Testis (tissue), 3 donors: ENCODE data around the gene SERAC1. TPM values are rescaled to one million over a fixed set of nuclear protein-coding genes. Genes with fewer than 3 reads are reported as not detected.

Experiments used
- DNase-seq: peaks from one replicate; pipeline ENCODE4 v3.0.0-alpha.2; 2019
- H3K27ac ChIP-seq, 2 donors: fragments of 200-600 bp; sonication (generic); one replicate each; pipeline ENCODE4 v1.5.1; 2019
- H3K27me3 ChIP-seq: fragments of 200-600 bp; sonication (generic); one replicate; pipeline ENCODE4 v1.5.1; 2019
- H3K36me3 ChIP-seq: fragments of 200-600 bp; sonication (generic); one replicate; pipeline ENCODE4 v1.5.1; 2017; ENCODE audit warnings: low read depth; ENCODE audit errors: missing control alignments
- H3K4me1 ChIP-seq: fragments of 200-600 bp; sonication (generic); one replicate; pipeline ENCODE4 v1.5.1; 2019
- H3K4me3 ChIP-seq, 2 donors: fragments of 200-600 bp; sonication (generic); one replicate each; pipeline ENCODE4 v1.5.1; 2017 to 2019
- H3K9me3 ChIP-seq: fragments of 200-600 bp; sonication (generic); one replicate; pipeline ENCODE4 v1.5.1; 2017
- CTCF ChIP-seq, 3 experiments: fragments of 450-650 bp in 2 of 3; fragments of 200-600 bp in 1 of 3; sonication (generic) in 1 of 3; IDR thresholded peaks; one replicate each; pipeline ENCODE4 v1.5.1; 2016 to 2019; ENCODE audit warnings: antibody characterized with exemption in 3 of 3, mild to moderate bottlenecking in 2 of 3, moderate library complexity in 1 of 3
- POLR2A ChIP-seq: fragments of 450-650 bp; IDR thresholded peaks from one replicate; pipeline ENCODE4 v1.6.1; 2017; ENCODE audit warnings: antibody characterized with exemption, mild to moderate bottlenecking, moderate library complexity
- WGBS, 2 donors: methylation state at CpG; one replicate each; pipeline ENCODE4 v1.1.5; 2018; 5-methylcytosine and 5-hydroxymethylcytosine counted together
- intact Hi-C: fragments of 100-400 bp; cut with DNase I; formaldehyde crosslinking; loops from one replicate; pipeline ENCODE4 v1.15.1; 2023; ENCODE audit warnings: low total_unique reads
- polyA plus RNA-seq: library from polyadenylated mRNA; stranded (reverse); fragments of 350-450 nt; fragmentation: Illumina TruSeq; extraction: RNeasy Lipid Tissue Mini Kit (QIAGEN cat#74804); gene quantifications from one replicate; pipeline ENCODE4 v1.2.3, GENCODE V29; 2014; ENCODE audit warnings: low read depth, low replicate concordance; ENCODE audit not compliant: insufficient read depth
- total RNA-seq, 2 donors: library from RNA; depleted of rRNA; stranded (reverse); fragments of >200 nt; gene quantifications; one replicate each; pipeline ENCODE4 v1.2.3, GENCODE V29; 2016

Gene SERAC1
- total and polyA plus RNA-seq, 3 donors from 2014 or later: 9.8 to 20.2 (median 15.2) TPM

- H3K4me3 ChIP-seq: no peak overlapping the region
- H3K9me3 ChIP-seq: no peaks in the 10 kb centered on the region
- DNase-seq: no peak
- 87 to 90% methylated on average over 8 to 10 of the region's 10 CpGs for WGBS, 2 donors
- no peaks in the 10 kb centered on the region for H3K36me3 ChIP-seq
- no peak for TF ChIP-seq CTCF (IDR thresholded peaks at IDR 0.05)
- no peak for TF ChIP-seq POLR2A
- no peaks in the 10 kb centered on the region for H3K27me3 ChIP-seq
- no peak overlapping the region for H3K27ac ChIP-seq
- H3K4me1 ChIP-seq: no peaks in the 10 kb centered on the region
- intact Hi-C loops: loop anchor here (10.0 kb wide), 1 partner anchor 84 kb away; the partner anchor contains the start of gene SYNJ2
These were observed 99.7 kb downstream of the SERAC1 start for GRCh38 chr6:158068156-158068892.

- 87 to 98% methylated on average over 10 of the region's 10 CpGs for WGBS, 2 donors
- no peak for TF ChIP-seq CTCF (IDR thresholded peaks at IDR 0.05)
- no peaks in the 10 kb centered on the region for H3K9me3 ChIP-seq
- no peak overlapping the region for H3K4me3 ChIP-seq
- no peaks in the 10 kb centered on the region for H3K4me1 ChIP-seq
- H3K36me3 ChIP-seq: no peaks in the 10 kb centered on the region
- no peaks in the 10 kb centered on the region for H3K27me3 ChIP-seq
- no peak overlapping the region for H3K27ac ChIP-seq
- DNase-seq: no peak
- intact Hi-C loops: loop anchor here (10.0 kb wide), 1 partner anchor 83 kb away; the partner anchor contains the start of gene SYNJ2
These were observed 100.5 kb downstream of the SERAC1 start for GRCh38 chr6:158067436-158068015.

- TF ChIP-seq POLR2A: no peak
- TF ChIP-seq CTCF (IDR thresholded peaks at IDR 0.05): no peak
- intact Hi-C loops: loop anchor here (10.0 kb wide), 1 partner anchor 81 kb away; the partner anchor contains the start of gene SYNJ2
- Histone ChIP-seq H3K27ac (no peak overlapping the region), H3K4me1 (no peaks in the 10 kb centered on the region), H3K9me3 (no peaks in the 10 kb centered on the region), H3K27me3 (no peaks in the 10 kb centered on the region), H3K4me3 (no peak overlapping the region), H3K36me3 (no peaks in the 10 kb centered on the region)
- no peak for DNase-seq
- 94% methylated on average over 22 to 23 of the region's 23 CpGs for WGBS, 2 donors
These were observed 101.8 kb downstream of the SERAC1 start for GRCh38 chr6:158066136-158066781.

- 86 to 91% methylated on average over 10 to 24 of the region's 24 CpGs for WGBS, 2 donors
- no peak for DNase-seq
- TF ChIP-seq CTCF (IDR thresholded peaks at IDR 0.05) (no peak), POLR2A (no peak)
- Histone ChIP-seq H3K27me3 (no peaks in the 10 kb centered on the region), H3K27ac (no peak overlapping the region), H3K9me3 (no peaks in the 10 kb centered on the region), H3K4me3 (no peak overlapping the region), H3K4me1 (peaks cover 7% of the 10 kb centered on the region), H3K36me3 (no peaks in the 10 kb centered on the region)
- intact Hi-C loops: loop anchor here (10.0 kb wide), 1 partner anchor 80 kb away; the partner anchor contains the start of gene SYNJ2
These were observed 103.3 kb downstream of the SERAC1 start for GRCh38 chr6:158064725-158065251.
